ENCODE data around the gene GJA3. TPM values are rescaled to one million over a fixed set of nuclear protein-coding genes. Genes with fewer than 3 reads are reported as not detected.

Gene GJA3
- total and polyA plus RNA-seq, 2 of the 4 experiments (the other 2 are of a cell fraction), result 1.5 to 2.7 TPM

DNA sequence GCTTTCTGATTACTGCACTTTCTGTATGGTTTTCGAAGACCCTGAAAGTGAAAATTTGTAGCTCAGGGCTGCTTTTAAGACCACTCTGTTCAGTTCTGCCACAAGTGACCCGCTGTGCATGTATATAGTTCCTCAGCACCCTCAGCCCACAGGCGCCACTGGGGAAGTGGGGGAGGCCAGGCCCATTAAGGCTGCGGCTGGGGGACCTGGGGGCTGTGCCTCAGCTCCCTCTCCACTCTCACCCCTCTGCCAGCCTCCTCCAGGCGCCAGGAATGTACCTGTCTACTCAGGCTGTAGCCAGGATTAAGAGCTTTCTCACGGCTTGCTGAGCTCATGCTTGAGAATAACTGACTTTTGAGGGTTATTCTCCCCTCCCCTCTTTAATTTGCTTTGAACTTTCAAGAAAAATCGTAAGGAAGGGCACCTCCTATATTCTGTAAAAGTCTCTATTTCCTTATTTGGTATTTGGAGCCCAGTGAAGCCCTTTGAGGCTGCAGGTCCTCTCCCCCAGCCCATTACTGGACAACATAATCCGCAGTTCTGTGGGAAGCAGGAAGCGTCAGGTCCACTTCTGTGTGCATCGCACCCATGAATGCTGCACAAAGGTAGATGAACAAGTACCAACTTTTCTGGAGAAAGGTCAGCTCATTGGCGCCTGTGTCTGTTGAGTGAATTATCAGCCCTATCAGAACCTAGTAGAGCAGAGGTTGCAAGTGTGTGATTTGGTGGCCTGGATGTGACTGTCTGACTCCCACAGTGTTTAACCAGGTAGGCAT is 29.6 kb downstream of the GJA3 start:
- Histone ChIP-seq H3K27ac (ENCODE audit: insufficient read depth, low read length) (no peak overlapping the region), H3K27me3 (ENCODE audit: control insufficient read depth, insufficient read depth, low read length) (peaks cover 10% of the 10 kb centered on the region), H3K79me1 (ENCODE audit: low read depth in 1 of 2, low read length in 2 of 2) (no peaks in the 10 kb centered on the region), H3K4ac (ENCODE audit: low read depth, low read length) (no peak overlapping the region), H2AK9ac (replicated peaks; ENCODE audit: low read depth, low read length, poor library complexity) (no peak overlapping the region), H3K18ac (ENCODE audit: low read depth, low read length) (no peak overlapping the region), H3K36me3 (ENCODE audit: control insufficient read depth, insufficient read depth, low read length) (no peaks in the 10 kb centered on the region), H3K14ac (replicated peaks; ENCODE audit: low read depth, low read length) (no peak overlapping the region), H3K4me3 (ENCODE audit: insufficient read depth, low read depth, low read length) (no peak overlapping the region), H3K9ac (ENCODE audit: low read depth, low read length) (no peak overlapping the region), H2BK5ac (ENCODE audit: low read depth, low read length, poor library complexity, severe bottlenecking) (no peak overlapping the region), H4K91ac (ENCODE audit: insufficient read depth, low read depth, low read length) (no peak overlapping the region), H3K4me2 (ENCODE audit: low read depth, low read length) (no peak overlapping the region), H3K9me1 (ENCODE audit: insufficient read depth, low read length) (no peaks in the 10 kb centered on the region), H4K5ac (ENCODE audit: low read depth, low read length) (no peak overlapping the region), H4K8ac (ENCODE audit: low read depth in 2 of 2, low read length in 2 of 2) (no peak overlapping the region), H2BK20ac (ENCODE audit: low read depth, low read length) (no peak overlapping the region), H2AK5ac (ENCODE audit: low read depth, low read length) (no peak overlapping the region), H2BK120ac (ENCODE audit: low read depth, low read length) (no peak overlapping the region), H3K4me1 (ENCODE audit: control insufficient read depth, insufficient read depth, low read length) (peaks cover 4% of the 10 kb centered on the region; the same call in 1 of the 2 replicates), H2AFZ (replicated peaks; ENCODE audit: low read length, poor library complexity) (no peak overlapping the region), H2BK15ac (ENCODE audit: low read depth, low read length) (no peak overlapping the region), H3K23ac (ENCODE audit: low read depth, low read length) (no peak overlapping the region), H4K20me1 (ENCODE audit: insufficient read depth, low read length) (no peaks in the 10 kb centered on the region), H3K56ac (ENCODE audit: extremely low read depth, insufficient read depth, low read length) (no peak overlapping the region), H3K9me3 (ENCODE audit: control insufficient read depth, insufficient read depth, low read length) (no peaks in the 10 kb centered on the region)
- intact Hi-C loops (cut with micrococcal nuclease) (no loop called here), in situ Hi-C loops (cut with MboI; ENCODE audit: low sequenced_read_pairs) (no loop called here), dilution Hi-C loops (cut with HindIII; ENCODE audit: low sequenced_read_pairs, unreplicated experiment) (no loop called here)
- TF ChIP-seq, protein P1, sequence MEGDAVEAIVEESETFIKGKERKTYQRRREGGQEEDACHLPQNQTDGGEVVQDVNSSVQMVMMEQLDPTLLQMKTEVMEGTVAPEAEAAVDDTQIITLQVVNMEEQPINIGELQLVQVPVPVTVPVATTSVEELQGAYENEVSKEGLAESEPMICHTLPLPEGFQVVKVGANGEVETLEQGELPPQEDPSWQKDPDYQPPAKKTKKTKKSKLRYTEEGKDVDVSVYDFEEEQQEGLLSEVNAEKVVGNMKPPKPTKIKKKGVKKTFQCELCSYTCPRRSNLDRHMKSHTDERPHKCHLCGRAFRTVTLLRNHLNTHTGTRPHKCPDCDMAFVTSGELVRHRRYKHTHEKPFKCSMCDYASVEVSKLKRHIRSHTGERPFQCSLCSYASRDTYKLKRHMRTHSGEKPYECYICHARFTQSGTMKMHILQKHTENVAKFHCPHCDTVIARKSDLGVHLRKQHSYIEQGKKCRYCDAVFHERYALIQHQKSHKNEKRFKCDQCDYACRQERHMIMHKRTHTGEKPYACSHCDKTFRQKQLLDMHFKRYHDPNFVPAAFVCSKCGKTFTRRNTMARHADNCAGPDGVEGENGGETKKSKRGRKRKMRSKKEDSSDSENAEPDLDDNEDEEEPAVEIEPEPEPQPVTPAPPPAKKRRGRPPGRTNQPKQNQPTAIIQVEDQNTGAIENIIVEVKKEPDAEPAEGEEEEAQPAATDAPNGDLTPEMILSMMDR (conservative IDR thresholded peaks at IDR 0.05; ENCODE audit: low read depth, low read length), result no peak
- TF ChIP-seq CHD1 (IDR thresholded peaks at IDR 0.05; ENCODE audit: low read depth, low read length) (no peak), CEBPB (IDR thresholded peaks at IDR 0.05; ENCODE audit: low read depth, low read length) (no peak)
- POLR2A ChIA-PET (ENCODE audit: unreplicated experiment), result interaction anchor here (0.6 kb wide), 1 partner anchor 20 kb away, joined by 3 read pairs; no protein-coding TSS in a partner anchor
- DNase-seq (no peak), ATAC-seq (ENCODE audit: low read depth) (no peak)
- BruUV-seq (replicated peaks), result no TSS peak
- WGBS, 2 experiments (ENCODE audit: extremely low coverage in 2 of 2, insufficient read length in 1 of 2), result 80% methylated on average over 1 of the region's 11 CpGs; no CpG with 5 or more reads in 1 of the 2 experiments
- CTCF ChIA-PET, result interaction anchor here (1.4 kb wide), 1 partner anchor 13 kb away, joined by 3 read pairs; no protein-coding TSS in a partner anchor
